LNCaP clone FGC (cell line): ENCODE results near the gene APBB2.

Experiments
- DNase-seq: peaks from one replicate; pipeline ENCODE4 v3.0.0-alpha.2; 2011; ENCODE audit warnings: low read depth
- H3K4me3 ChIP-seq: 2 replicates; pipeline ENCODE4 v1.5.1; 2011; ENCODE audit warnings: mild to moderate bottlenecking, low read depth, low read length, control low read depth
- CTCF ChIP-seq: IDR thresholded peaks from 2 replicates; pipeline ENCODE4 v1.5.1; 2012; ENCODE audit warnings: mild to moderate bottlenecking; ENCODE audit not compliant: control insufficient read depth, insufficient read depth; ENCODE audit errors: extremely low read depth

The APBB2 gene

DNA sequence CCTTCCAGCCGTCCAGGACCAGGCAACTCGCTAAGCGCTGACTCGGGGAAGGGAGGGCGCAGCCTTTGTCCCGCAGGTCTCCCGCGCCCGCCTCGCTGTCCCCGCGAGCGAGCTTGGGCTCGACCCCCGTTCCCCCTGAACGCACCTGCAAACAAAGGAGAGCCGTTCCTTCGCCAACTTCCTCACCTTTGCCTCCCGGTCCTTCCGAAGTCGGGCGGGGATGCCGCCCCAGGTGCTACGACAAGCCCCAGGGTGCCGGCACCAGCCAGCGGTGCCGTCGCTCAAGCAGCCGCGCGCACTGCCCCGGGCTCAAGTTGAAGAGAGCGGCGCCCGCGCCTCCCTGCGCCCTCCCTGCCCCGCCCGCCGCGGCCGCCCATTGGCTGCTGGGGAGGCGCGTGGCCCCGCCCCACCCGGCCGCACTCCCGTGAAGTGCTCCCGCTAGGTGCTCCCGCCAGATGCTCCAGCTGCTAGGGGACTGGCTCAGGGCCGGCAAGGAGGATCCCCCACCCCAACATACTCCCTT, 357.4 kb downstream of the APBB2 start:
- no peak for DNase-seq
- TF ChIP-seq CTCF, result no peak
- H3K4me3 ChIP-seq, result peak overlapping the region; percentile 39

- H3K4me3 ChIP-seq, result peak overlapping the region; percentile 39
- no peak for DNase-seq
- TF ChIP-seq CTCF, result no peak
Observed at GRCh38 chr4:40856277-40856839, 358.0 kb downstream of the APBB2 start.

- no peak for DNase-seq
- no peak overlapping the region for H3K4me3 ChIP-seq
- no peak for TF ChIP-seq CTCF
Observed at GRCh38 chr4:40850496-40850895, 363.8 kb downstream of the APBB2 start.

DNA sequence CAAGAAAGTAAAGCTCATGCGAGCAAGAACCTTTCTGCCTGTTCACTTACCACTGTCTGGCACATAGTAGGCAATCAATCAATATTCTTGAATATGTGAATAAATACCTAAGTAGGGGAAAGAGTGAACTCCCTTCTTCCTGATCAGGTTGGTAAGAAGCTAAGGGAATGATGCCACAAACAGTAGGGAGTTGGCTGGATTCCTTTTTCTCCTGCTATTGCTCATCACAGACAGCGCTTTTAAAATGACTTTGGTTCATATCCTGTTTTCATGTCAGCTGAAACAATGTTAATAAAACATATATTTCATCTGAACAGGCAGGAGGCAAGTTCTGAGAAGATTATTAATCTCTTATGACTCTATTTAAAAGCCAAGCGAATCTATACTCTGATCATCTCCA, 365.4 kb downstream of the APBB2 start:
- TF ChIP-seq CTCF, result no peak
- DNase-seq, result no peak
- no peak overlapping the region for H3K4me3 ChIP-seq

GRCh38 chr4:40848251-40848650, 366.1 kb downstream of the APBB2 start:
- no peak overlapping the region for H3K4me3 ChIP-seq
- TF ChIP-seq CTCF, result no peak
- DNase-seq, result no peak

GRCh38 chr4:40846532-40846931, 367.8 kb downstream of the APBB2 start:
- no peak overlapping the region for H3K4me3 ChIP-seq
- DNase-seq, result no peak
- no peak for TF ChIP-seq CTCF

- TF ChIP-seq CTCF, result 0 out of 2 replicates have a peak, but pooled peaks have one; percentile 9
- DNase-seq, result no peak
- H3K4me3 ChIP-seq, result no peak overlapping the region
Observed at GRCh38 chr4:40845154-40845835, 369.0 kb downstream of the APBB2 start.
